IPS-15b (cell line): ENCODE results near the gene GPATCH1.

Experiments
- H3K27me3 ChIP-seq: one replicate; pipeline ENCODE4 v1.6.1; 2013; ENCODE audit warnings: low read length; ENCODE audit not compliant: control insufficient read depth, insufficient read depth
- H3K36me3 ChIP-seq: one replicate; pipeline ENCODE4 v1.6.1; 2013; ENCODE audit warnings: low read length; ENCODE audit not compliant: control insufficient read depth, insufficient read depth
- H3K4me1 ChIP-seq: one replicate; pipeline ENCODE4 v1.6.1; 2013; ENCODE audit warnings: mild to moderate bottlenecking, low read length; ENCODE audit not compliant: control insufficient read depth, insufficient read depth
- H3K4me3 ChIP-seq: one replicate; pipeline ENCODE4 v1.5.1; 2013; ENCODE audit warnings: low read depth, low read length
- H3K9ac ChIP-seq: one replicate; pipeline ENCODE4 v1.6.1; 2013; ENCODE audit warnings: low read depth, mild to moderate bottlenecking, low read length
- H3K9me3 ChIP-seq: one replicate; pipeline ENCODE4 v1.6.1; 2013; ENCODE audit warnings: mild to moderate bottlenecking, low read length; ENCODE audit not compliant: control insufficient read depth, insufficient read depth

GPATCH1 gene

GRCh38 chr19:33096005-33096404, 15.0 kb downstream of the GPATCH1 start:
- no peak overlapping the region for H3K9ac ChIP-seq
- H3K27me3 ChIP-seq, result no peaks in the 10 kb centered on the region
- no peaks in the 10 kb centered on the region for H3K9me3 ChIP-seq
- H3K4me1 ChIP-seq, result no peaks in the 10 kb centered on the region
- H3K4me3 ChIP-seq, result no peak overlapping the region
- peaks cover 27% of the 10 kb centered on the region for H3K36me3 ChIP-seq

DNA sequence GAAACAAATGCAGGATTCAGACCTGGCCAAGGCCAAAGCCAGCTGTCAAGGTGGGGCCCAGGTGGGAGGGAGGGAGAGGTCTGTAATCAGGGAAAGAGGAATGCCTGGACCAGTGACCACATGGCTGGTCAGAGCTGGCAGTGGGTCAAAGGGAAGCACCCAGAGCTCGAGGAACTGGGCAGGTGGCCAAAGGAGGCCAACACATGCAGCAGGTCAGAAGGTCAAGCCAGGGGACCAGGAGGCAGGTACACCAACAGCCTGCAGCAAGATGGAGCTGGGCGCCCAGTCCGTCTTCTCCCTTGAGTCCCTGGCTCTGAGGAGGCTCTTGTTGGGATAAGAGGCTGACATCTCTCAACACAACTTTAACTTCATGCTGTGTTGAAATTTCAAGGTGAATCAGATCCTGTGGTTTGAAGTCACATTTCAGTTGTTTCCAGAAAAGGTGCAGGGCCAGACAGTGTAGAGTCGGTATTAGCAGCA, 17.1 kb downstream of the GPATCH1 start:
- Histone ChIP-seq H3K4me1 (no peaks in the 10 kb centered on the region), H3K9ac (no peak overlapping the region), H3K36me3 (peaks cover 19% of the 10 kb centered on the region), H3K9me3 (no peaks in the 10 kb centered on the region), H3K27me3 (no peaks in the 10 kb centered on the region), H3K4me3 (no peak overlapping the region)

- H3K9me3 ChIP-seq, result no peaks in the 10 kb centered on the region
- H3K36me3 ChIP-seq, result peaks cover 9% of the 10 kb centered on the region
- no peaks in the 10 kb centered on the region for H3K4me1 ChIP-seq
- no peak overlapping the region for H3K4me3 ChIP-seq
- H3K9ac ChIP-seq, result no peak overlapping the region
- H3K27me3 ChIP-seq, result no peaks in the 10 kb centered on the region
These were observed 20.1 kb downstream of the GPATCH1 start for GRCh38 chr19:33100894-33101644.

DNA sequence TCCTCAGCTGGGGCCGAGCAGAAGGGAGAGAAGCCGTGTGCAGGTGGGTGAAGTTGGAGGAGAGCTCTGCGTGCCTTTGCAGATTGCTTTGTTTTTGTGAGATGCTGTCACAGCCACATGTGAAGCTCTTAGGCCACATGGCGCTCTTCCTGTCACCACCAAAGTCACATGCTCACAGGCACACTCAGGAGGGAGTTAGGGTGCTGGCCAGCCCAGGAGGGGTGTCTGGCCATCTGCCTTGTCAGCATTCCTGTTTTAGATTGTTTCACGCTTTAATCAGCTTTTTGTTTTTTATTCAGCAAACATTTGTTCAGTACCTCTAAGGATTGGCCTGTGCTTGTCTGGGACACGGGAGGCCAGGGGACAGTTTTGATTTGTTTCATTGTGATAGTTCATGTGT, 21.9 kb downstream of the GPATCH1 start:
- no peaks in the 10 kb centered on the region for H3K27me3 ChIP-seq
- H3K4me1 ChIP-seq, result no peaks in the 10 kb centered on the region
- H3K4me3 ChIP-seq, result no peak overlapping the region
- no peak overlapping the region for H3K9ac ChIP-seq
- peaks cover 11% of the 10 kb centered on the region for H3K36me3 ChIP-seq
- no peaks in the 10 kb centered on the region for H3K9me3 ChIP-seq

DNA sequence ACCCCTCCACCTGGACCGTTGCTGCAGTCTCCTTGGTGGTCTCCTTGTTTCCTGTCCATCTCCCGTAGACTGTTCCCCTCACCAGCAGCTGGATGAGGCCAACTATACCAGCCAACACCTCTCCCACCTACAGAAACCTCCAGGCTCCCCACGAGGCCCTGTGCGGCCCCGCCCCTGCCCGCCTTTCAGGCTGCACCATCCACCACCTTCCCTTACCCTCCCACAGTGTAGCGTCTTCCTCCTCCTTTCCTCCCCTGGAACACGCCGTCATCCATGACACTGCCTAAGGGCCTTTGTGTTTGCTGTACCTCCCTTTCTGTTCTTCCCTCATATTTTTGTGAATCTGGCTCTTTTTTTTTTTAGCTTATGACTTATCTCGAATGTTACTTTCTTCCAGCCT, 27.2 kb downstream of the GPATCH1 start:
- Histone ChIP-seq H3K4me1 (no peaks in the 10 kb centered on the region), H3K4me3 (no peak overlapping the region), H3K36me3 (peaks cover 24% of the 10 kb centered on the region), H3K9ac (no peak overlapping the region), H3K27me3 (no peaks in the 10 kb centered on the region), H3K9me3 (no peaks in the 10 kb centered on the region)

GRCh38 chr19:33110137-33110910, 29.3 kb downstream of the GPATCH1 start:
- no peak overlapping the region for H3K9ac ChIP-seq
- no peaks in the 10 kb centered on the region for H3K4me1 ChIP-seq
- H3K36me3 ChIP-seq, result peaks cover 34% of the 10 kb centered on the region
- no peak overlapping the region for H3K4me3 ChIP-seq
- no peaks in the 10 kb centered on the region for H3K27me3 ChIP-seq
- H3K9me3 ChIP-seq, result no peaks in the 10 kb centered on the region

DNA sequence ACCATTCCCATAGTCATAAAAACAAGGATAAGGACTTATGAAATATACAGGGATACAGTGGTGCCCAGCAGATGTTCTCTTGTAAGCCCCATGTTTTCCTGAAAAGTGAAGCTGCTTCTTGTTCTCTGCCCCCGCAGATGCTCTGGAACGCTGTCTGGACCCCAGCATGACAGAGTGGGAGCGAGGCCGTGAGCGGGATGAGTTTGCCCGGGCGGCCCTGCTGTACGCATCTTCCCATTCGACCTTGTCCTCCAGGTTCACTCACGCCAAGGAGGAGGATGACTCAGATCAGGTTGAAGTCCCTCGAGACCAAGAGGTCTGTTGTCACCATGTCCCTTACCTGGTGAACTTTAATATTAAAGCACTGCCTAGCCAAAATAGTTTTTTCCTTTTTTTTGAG, 30.6 kb downstream of the GPATCH1 start:
- Histone ChIP-seq H3K4me3 (no peak overlapping the region), H3K9me3 (no peaks in the 10 kb centered on the region), H3K9ac (no peak overlapping the region), H3K27me3 (no peaks in the 10 kb centered on the region), H3K36me3 (peaks cover 34% of the 10 kb centered on the region), H3K4me1 (no peaks in the 10 kb centered on the region)

DNA sequence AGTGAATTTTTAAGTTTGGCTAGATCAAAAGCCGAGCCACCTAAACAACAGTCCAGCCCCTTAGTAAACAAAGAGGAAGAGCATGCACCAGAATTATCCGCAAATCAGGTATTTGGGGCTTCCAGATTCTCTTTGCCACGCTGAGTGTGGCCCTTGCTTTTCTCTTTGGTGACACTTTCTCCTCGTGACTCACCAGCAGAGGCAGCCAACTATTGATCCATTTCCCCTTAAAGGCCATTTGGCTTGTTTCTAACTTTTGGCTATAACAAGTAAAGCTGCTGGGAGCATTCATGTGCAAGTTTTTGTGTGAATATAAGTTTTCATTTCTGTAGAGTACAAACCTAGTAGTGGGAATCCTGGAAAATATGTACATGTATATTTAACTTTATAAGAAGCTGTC, 33.3 kb downstream of the GPATCH1 start:
- Histone ChIP-seq H3K36me3 (peaks cover 34% of the 10 kb centered on the region), H3K9me3 (no peaks in the 10 kb centered on the region), H3K4me1 (no peaks in the 10 kb centered on the region), H3K4me3 (no peak overlapping the region), H3K9ac (no peak overlapping the region), H3K27me3 (no peaks in the 10 kb centered on the region)

DNA sequence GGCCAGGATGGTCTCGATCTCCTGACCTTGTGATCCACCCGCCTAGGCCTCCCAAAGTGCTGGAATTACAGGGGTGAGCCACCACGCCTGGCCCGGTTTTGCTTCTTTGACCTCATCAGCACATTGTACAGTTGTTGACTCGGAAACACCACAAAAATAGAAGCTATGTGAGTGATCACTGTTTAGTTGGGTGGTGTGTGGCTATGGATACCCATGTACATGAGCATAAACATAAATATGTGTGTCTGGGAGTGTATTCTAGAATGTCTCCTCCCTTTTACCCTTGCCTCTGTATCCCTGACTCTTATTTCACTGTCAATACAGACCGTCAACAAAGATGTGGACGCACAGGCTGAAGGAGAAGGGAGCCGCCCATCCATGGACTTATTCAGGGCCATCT, 36.5 kb downstream of the GPATCH1 start:
- no peak overlapping the region for H3K4me3 ChIP-seq
- no peak overlapping the region for H3K9ac ChIP-seq
- H3K36me3 ChIP-seq, result peaks cover 22% of the 10 kb centered on the region
- H3K9me3 ChIP-seq, result no peaks in the 10 kb centered on the region
- no peaks in the 10 kb centered on the region for H3K27me3 ChIP-seq
- H3K4me1 ChIP-seq, result no peaks in the 10 kb centered on the region

- no peaks in the 10 kb centered on the region for H3K9me3 ChIP-seq
- H3K36me3 ChIP-seq, result peaks cover 16% of the 10 kb centered on the region
- H3K27me3 ChIP-seq, result no peaks in the 10 kb centered on the region
- no peaks in the 10 kb centered on the region for H3K4me1 ChIP-seq
- H3K4me3 ChIP-seq, result no peak overlapping the region
- no peak overlapping the region for H3K9ac ChIP-seq
These were observed 37.7 kb downstream of the GPATCH1 start for GRCh38 chr19:33118643-33119042.

- H3K27me3 ChIP-seq, result no peaks in the 10 kb centered on the region
- H3K4me1 ChIP-seq, result no peaks in the 10 kb centered on the region
- no peak overlapping the region for H3K4me3 ChIP-seq
- H3K9me3 ChIP-seq, result no peaks in the 10 kb centered on the region
- no peaks in the 10 kb centered on the region for H3K36me3 ChIP-seq
- no peak overlapping the region for H3K9ac ChIP-seq
These were observed 43.5 kb downstream of the GPATCH1 start for GRCh38 chr19:33124207-33125098.
